Measurements from ENCODE around the gene EDC3. TPM values are rescaled to one million over a fixed set of nuclear protein-coding genes. Genes with fewer than 3 reads are reported as not detected.
A peak's percentile ranks its signal among the peaks of the same experiment; 100 is the strongest.
"Not testable (repeated sequence)": the region's sequence is repeated elsewhere in the genome, so short reads cannot be mapped to it uniquely, and the experiment has no call there.

Gene EDC3, protein sequence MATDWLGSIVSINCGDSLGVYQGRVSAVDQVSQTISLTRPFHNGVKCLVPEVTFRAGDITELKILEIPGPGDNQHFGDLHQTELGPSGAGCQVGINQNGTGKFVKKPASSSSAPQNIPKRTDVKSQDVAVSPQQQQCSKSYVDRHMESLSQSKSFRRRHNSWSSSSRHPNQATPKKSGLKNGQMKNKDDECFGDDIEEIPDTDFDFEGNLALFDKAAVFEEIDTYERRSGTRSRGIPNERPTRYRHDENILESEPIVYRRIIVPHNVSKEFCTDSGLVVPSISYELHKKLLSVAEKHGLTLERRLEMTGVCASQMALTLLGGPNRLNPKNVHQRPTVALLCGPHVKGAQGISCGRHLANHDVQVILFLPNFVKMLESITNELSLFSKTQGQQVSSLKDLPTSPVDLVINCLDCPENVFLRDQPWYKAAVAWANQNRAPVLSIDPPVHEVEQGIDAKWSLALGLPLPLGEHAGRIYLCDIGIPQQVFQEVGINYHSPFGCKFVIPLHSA
- polyA plus RNA-seq (2013, experiment 1 of 4) = 42.6 TPM
- polyA plus RNA-seq (2013, experiment 2 of 4) = 46.5 TPM
- 28.9 TPM for polyA plus RNA-seq (2013, experiment 3 of 4)
- 31.5 TPM for polyA plus RNA-seq (2013, experiment 4 of 4)

DNA sequence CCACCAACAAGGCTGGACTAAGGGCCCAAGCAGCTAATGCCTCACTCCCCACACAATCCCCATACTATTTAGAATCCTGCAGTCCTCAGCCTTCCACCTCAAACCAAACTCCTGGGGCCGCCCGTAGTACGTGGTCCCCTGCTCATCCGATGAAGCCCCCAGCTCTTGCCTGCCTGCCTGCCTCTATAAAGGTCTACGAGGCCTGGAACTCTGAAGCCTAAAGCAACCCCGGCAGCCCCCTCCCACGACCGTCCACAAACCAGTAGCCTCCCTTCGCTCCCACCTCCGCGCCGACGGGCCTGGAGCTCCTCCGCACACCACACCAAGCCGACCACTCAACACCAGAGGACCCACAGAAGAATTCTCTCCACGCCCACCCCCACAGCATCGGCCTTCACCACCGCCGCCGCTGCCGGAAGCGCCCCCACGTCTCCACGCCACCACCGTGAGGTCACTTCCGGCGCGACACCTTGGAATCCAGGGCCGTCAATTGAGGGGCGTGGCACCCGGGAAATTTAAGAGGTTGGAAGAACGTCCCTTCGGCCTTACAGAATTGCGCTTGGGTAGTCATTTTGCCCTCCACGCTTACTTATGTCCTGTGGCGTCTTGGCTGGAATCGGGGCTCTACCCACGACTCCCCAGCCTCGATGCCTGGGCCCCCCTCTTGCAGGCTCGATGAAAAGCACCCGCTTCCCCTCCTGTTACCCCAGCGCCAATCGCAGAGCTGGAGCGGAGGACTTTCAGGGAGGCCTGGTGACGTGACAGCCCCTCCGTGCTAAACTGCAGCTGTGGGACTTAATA, at the start of gene EDC3:
EDC3 (minus strand) TSS at position 428 of the 801 bp plus-strand sequence. CDS start 20,900 bp downstream, outside the sequence.
- Histone ChIP-seq H3K4me1 (ENCODE audit: control insufficient read depth, insufficient read depth, low read length) (peaks cover 7% of the 10 kb centered on the region), H3K27me3 (ENCODE audit: control insufficient read depth, insufficient read depth, low read length, poor library complexity, severe bottlenecking) (no peaks in the 10 kb centered on the region), H3K36me3 (ENCODE audit: control insufficient read depth, insufficient read depth, low read length) (no peaks in the 10 kb centered on the region), H3K9me3 (ENCODE audit: control insufficient read depth, low read length) (no peaks in the 10 kb centered on the region), H3K4me3 (ENCODE audit: insufficient read depth, low read depth, low read length) (peak within 1 kb of the TSS; percentile 97), H3K27ac (ENCODE audit: insufficient read depth, low read depth, low read length, poor library complexity, severe bottlenecking) (peak within 1 kb of the TSS; percentile 53)
- WGBS, 2 experiments = 0% methylated on average over 46 of the region's 46 CpGs

- H3K27me3 ChIP-seq (ENCODE audit: control insufficient read depth, insufficient read depth, low read length, poor library complexity, severe bottlenecking) = peaks cover 19% of the 10 kb centered on the region
- H3K4me1 ChIP-seq (ENCODE audit: control insufficient read depth, insufficient read depth, low read length) = no peaks in the 10 kb centered on the region
- no peaks in the 10 kb centered on the region for H3K9me3 ChIP-seq (ENCODE audit: control insufficient read depth, low read length)
- WGBS, 2 experiments = 92% methylated on average over 5 of the region's 5 CpGs
- H3K36me3 ChIP-seq (ENCODE audit: control insufficient read depth, insufficient read depth, low read length) = no peaks in the 10 kb centered on the region
- H3K27ac ChIP-seq (ENCODE audit: insufficient read depth, low read depth, low read length, poor library complexity, severe bottlenecking) = no peak overlapping the region
- H3K4me3 ChIP-seq (ENCODE audit: insufficient read depth, low read depth, low read length) = no peak overlapping the region
Measured at GRCh38 chr15:74742422-74742821, 46.6 kb upstream of the EDC3 start.

DNA sequence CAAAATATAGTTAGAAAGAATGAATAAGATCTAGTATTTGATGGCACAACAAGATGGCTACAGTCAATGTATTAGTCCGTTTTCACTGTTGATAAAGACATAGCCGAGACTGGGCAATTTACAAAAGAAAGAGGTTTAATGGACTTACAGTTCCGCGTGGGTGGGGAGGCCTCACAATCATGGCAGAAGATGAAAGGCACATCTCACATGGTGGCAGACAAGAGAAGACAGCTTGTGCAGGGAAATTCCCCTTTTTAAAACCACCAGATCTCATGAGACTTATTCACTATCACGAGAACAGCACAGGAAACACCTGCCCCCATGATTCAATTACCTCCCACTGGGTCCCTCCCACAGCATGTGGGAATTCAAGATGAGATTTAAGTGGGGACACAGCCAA, 42.4 kb upstream of the EDC3 start:
- peaks cover 10% of the 10 kb centered on the region for H3K27me3 ChIP-seq (ENCODE audit: control insufficient read depth, insufficient read depth, low read length, poor library complexity, severe bottlenecking)
- 81 to 88% methylated on average over 5 of the region's 5 CpGs for WGBS, 2 experiments

DNA sequence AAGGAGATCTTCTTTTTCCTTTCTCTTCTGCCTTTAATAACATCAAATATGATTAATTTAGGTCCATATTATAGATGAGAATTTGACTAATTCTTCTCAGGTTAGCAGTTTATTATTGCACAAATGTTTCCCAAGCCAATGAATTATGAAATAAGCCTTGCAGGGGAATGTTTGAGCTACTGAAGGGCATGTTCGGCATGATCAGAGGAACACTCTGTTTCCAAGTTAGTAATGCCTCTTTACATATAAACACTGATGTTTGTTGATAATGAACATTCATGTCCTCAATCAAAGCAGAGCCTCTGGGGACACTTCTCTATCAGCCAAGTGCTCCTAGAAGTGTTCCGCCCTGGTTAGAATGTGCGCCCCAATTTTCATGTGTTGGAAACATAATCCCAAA, 39.5 kb upstream of the EDC3 start:
- WGBS, 2 experiments = 94 to 95% methylated on average over 3 of the region's 3 CpGs
- peaks cover 26% of the 10 kb centered on the region for H3K27me3 ChIP-seq (ENCODE audit: control insufficient read depth, insufficient read depth, low read length, poor library complexity, severe bottlenecking)

More for the DNA sequence above, 42.4 kb upstream of the EDC3 start:
- H3K4me3 ChIP-seq (ENCODE audit: insufficient read depth, low read depth, low read length); H3K4me1 ChIP-seq (ENCODE audit: control insufficient read depth, insufficient read depth, low read length); H3K36me3 ChIP-seq (ENCODE audit: control insufficient read depth, insufficient read depth, low read length); H3K27ac ChIP-seq (ENCODE audit: insufficient read depth, low read depth, low read length, poor library complexity, severe bottlenecking); H3K9me3 ChIP-seq (ENCODE audit: control insufficient read depth, low read length): not testable (repeated sequence)

DNA sequence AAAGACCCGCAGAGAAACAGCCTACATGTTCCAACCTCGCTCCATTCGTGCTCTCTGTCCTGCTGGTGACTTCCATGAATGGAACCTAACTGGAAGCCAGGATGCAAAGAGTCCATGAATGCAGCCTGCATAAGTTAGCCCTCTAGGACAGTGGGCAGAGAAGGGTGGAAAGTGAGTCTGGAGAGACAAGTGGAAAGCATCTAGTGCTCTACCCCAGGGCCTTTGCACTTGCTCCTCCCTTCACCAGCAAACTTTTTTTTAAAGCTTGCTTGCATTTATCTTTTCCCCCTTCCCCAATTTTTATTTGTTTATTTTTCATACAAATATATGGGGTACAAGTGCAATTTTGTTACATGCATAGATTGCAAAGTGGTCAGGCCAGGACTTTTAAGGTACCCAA, 37.4 kb upstream of the EDC3 start:
- Histone ChIP-seq H3K4me1 (ENCODE audit: control insufficient read depth, insufficient read depth, low read length) (no peaks in the 10 kb centered on the region), H3K27me3 (ENCODE audit: control insufficient read depth, insufficient read depth, low read length, poor library complexity, severe bottlenecking) (peaks cover 31% of the 10 kb centered on the region), H3K27ac (ENCODE audit: insufficient read depth, low read depth, low read length, poor library complexity, severe bottlenecking) (no peak overlapping the region), H3K4me3 (ENCODE audit: insufficient read depth, low read depth, low read length) (no peak overlapping the region), H3K36me3 (ENCODE audit: control insufficient read depth, insufficient read depth, low read length) (no peaks in the 10 kb centered on the region), H3K9me3 (ENCODE audit: control insufficient read depth, low read length) (no peaks in the 10 kb centered on the region)
- WGBS, 2 experiments = 91 to 94% methylated on average over 3 of the region's 3 CpGs

More for the DNA sequence above, 39.5 kb upstream of the EDC3 start:
- Histone ChIP-seq H3K4me3 (ENCODE audit: insufficient read depth, low read depth, low read length) (no peak overlapping the region), H3K27ac (ENCODE audit: insufficient read depth, low read depth, low read length, poor library complexity, severe bottlenecking) (no peak overlapping the region), H3K9me3 (ENCODE audit: control insufficient read depth, low read length) (no peaks in the 10 kb centered on the region), H3K36me3 (ENCODE audit: control insufficient read depth, insufficient read depth, low read length) (no peaks in the 10 kb centered on the region), H3K4me1 (ENCODE audit: control insufficient read depth, insufficient read depth, low read length) (no peaks in the 10 kb centered on the region)

DNA sequence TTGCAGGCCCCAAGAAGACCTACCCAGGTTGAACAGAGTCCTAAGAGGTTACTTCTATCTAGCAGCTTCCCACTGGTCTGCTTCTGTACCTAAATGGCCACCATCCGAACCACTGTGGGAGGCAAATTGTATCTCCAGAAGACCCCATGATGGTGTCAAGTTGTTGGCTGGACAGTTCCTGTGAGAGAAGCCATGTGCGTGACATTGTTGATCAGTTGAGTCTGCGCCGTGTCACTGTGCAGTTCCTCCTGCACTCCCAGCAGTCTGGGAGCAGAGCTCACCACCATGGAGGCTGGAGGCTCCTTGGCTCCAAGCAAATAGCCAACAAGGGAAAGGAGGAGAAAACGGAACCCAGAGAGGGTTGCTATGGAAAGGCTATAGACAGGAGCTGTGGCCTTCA, 37.0 kb upstream of the EDC3 start:
- Histone ChIP-seq H3K27ac (ENCODE audit: insufficient read depth, low read depth, low read length, poor library complexity, severe bottlenecking) (no peak overlapping the region), H3K4me1 (ENCODE audit: control insufficient read depth, insufficient read depth, low read length) (no peaks in the 10 kb centered on the region), H3K4me3 (ENCODE audit: insufficient read depth, low read depth, low read length) (no peak overlapping the region), H3K27me3 (ENCODE audit: control insufficient read depth, insufficient read depth, low read length, poor library complexity, severe bottlenecking) (peaks cover 32% of the 10 kb centered on the region), H3K9me3 (ENCODE audit: control insufficient read depth, low read length) (no peaks in the 10 kb centered on the region), H3K36me3 (ENCODE audit: control insufficient read depth, insufficient read depth, low read length) (no peaks in the 10 kb centered on the region)
- 91 to 96% methylated on average over 5 of the region's 5 CpGs for WGBS, 2 experiments

DNA sequence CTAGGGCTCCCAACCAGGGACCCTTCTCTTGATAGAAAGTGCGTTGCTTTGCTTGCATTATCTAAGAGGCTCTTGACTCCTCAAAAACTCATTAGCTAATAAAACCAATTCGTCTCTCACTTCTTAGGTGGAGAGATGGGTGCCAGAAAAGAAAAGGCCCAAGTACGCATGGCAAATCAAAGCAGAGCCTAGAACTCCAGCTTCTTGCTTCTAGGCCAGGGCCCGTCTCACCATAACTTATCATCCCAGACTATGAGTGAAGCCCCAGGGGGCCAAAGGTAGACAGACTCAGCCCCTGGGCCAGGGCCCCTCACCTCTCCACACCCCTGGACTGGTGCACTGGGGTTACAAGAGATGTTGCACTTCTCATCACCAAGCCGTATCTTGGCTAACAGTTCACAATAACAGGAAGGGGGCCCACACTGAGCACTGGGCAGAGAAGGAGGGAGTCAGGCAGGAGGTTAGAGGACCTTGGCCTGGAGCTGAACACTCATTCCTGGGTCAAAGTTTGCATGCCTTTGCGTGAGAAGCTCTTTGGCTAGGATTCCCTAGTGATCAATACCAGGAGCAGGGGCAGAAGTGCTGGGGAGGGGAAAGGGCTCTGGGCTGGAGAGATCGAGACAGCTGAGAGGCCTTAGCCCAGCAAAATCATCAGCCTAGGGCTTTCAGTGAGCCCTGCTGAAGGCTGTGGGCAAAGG, 34.9 kb upstream of the EDC3 start:
- WGBS, 2 experiments = 91 to 92% methylated on average over 7 of the region's 7 CpGs
- Histone ChIP-seq H3K36me3 (ENCODE audit: control insufficient read depth, insufficient read depth, low read length) (no peaks in the 10 kb centered on the region), H3K27me3 (ENCODE audit: control insufficient read depth, insufficient read depth, low read length, poor library complexity, severe bottlenecking) (peaks cover 48% of the 10 kb centered on the region), H3K4me1 (ENCODE audit: control insufficient read depth, insufficient read depth, low read length) (no peaks in the 10 kb centered on the region), H3K27ac (ENCODE audit: insufficient read depth, low read depth, low read length, poor library complexity, severe bottlenecking) (no peak overlapping the region), H3K9me3 (ENCODE audit: control insufficient read depth, low read length) (no peaks in the 10 kb centered on the region), H3K4me3 (ENCODE audit: insufficient read depth, low read depth, low read length) (no peak overlapping the region)

GRCh38 chr15:74729372-74729771, 33.5 kb upstream of the EDC3 start:
- not testable (repeated sequence) for H3K9me3 ChIP-seq (ENCODE audit: control insufficient read depth, low read length); H3K27ac ChIP-seq (ENCODE audit: insufficient read depth, low read depth, low read length, poor library complexity, severe bottlenecking); H3K4me1 ChIP-seq (ENCODE audit: control insufficient read depth, insufficient read depth, low read length); H3K4me3 ChIP-seq (ENCODE audit: insufficient read depth, low read depth, low read length); H3K36me3 ChIP-seq (ENCODE audit: control insufficient read depth, insufficient read depth, low read length)
- peaks cover 59% of the 10 kb centered on the region for H3K27me3 ChIP-seq (ENCODE audit: control insufficient read depth, insufficient read depth, low read length, poor library complexity, severe bottlenecking)
- WGBS, 2 experiments = 67 to 71% methylated on average over 5 to 6 of the region's 6 CpGs

DNA sequence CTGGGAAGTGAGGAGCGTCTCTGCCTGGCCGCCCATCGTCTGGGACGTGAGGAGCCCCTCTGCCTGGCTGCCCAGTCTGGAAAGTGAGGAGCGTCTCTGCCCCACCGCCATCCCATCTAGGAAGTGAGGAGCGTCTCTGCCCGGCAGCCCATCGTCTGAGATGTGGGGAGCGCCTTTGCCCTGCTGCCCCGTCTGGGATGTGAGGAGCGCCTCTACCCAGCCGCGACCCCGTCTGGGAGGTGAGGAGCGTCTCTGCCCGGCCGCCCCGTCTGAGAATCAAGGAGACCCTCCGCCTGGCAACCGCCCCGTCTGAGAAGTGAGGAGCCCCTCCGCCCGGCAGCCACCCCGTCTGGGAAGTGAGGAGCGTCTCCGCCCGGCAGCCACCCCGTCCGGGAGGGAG, 32.9 kb upstream of the EDC3 start:
- 97 to 98% methylated on average over 21 to 22 of the region's 30 CpGs for WGBS, 2 experiments
- H3K4me3 ChIP-seq (ENCODE audit: insufficient read depth, low read depth, low read length); H3K4me1 ChIP-seq (ENCODE audit: control insufficient read depth, insufficient read depth, low read length); H3K27ac ChIP-seq (ENCODE audit: insufficient read depth, low read depth, low read length, poor library complexity, severe bottlenecking); H3K9me3 ChIP-seq (ENCODE audit: control insufficient read depth, low read length); H3K36me3 ChIP-seq (ENCODE audit: control insufficient read depth, insufficient read depth, low read length): not testable (repeated sequence)
- peaks cover 57% of the 10 kb centered on the region for H3K27me3 ChIP-seq (ENCODE audit: control insufficient read depth, insufficient read depth, low read length, poor library complexity, severe bottlenecking)

Measured in ectodermal cell (in vitro differentiated cells).